Stimulated activated CD8-positive, alpha-beta memory T cell treated with anti-CD3 and anti-CD28 coated beads, Interleukin-4, amount 100 ng/mL, for 48 hours (primary cell): Measurements from ENCODE around the gene PDSS2.
"Not testable (repeated sequence)": the region's sequence is repeated elsewhere in the genome, so short reads cannot be mapped to it uniquely, and the experiment has no call there.

ENCODE experiments used
- DNase-seq: peaks from one replicate; pipeline ENCODE4 v3.0.0-alpha.2; 2020

Gene PDSS2

GRCh38 chr6:107459283-107460082, at the start of gene PDSS2:
Gene PDSS2, minus strand, starts transcription at chr6:107459564. Its CDS starts 279 bp downstream, at chr6:107459285.
- DNase-seq = peak; percentile 99

GRCh38 chr6:107506145-107506544, 46.8 kb upstream of the PDSS2 start:
- no peak for DNase-seq

- no peak for DNase-seq
Measured at GRCh38 chr6:107504270-107505026, 45.1 kb upstream of the PDSS2 start.

GRCh38 chr6:107496892-107497684, 37.7 kb upstream of the PDSS2 start:
- no peak for DNase-seq

- no peak for DNase-seq
Measured at GRCh38 chr6:107495971-107496370, 36.6 kb upstream of the PDSS2 start.

- no peak for DNase-seq
Measured at GRCh38 chr6:107495196-107495643, 35.9 kb upstream of the PDSS2 start.

- no peak for DNase-seq
Measured at GRCh38 chr6:107493158-107494057, 34.0 kb upstream of the PDSS2 start.

GRCh38 chr6:107491760-107492660, 32.6 kb upstream of the PDSS2 start:
- no peak for DNase-seq

- peak; percentile 25 for DNase-seq
Measured at GRCh38 chr6:107491138-107491609, 31.8 kb upstream of the PDSS2 start.

GRCh38 chr6:107490566-107491137, 31.3 kb upstream of the PDSS2 start:
- DNase-seq = no peak

- peak; percentile 57 for DNase-seq
Measured at GRCh38 chr6:107489636-107490565, 30.5 kb upstream of the PDSS2 start, which contains the start of gene SOBP. Gene SOBP, plus strand, starts transcription at chr6:107490117. Its CDS starts 500 bp downstream, at chr6:107490617.

- peak; percentile 41 for DNase-seq
Measured at GRCh38 chr6:107488875-107489635, 29.7 kb upstream of the PDSS2 start.

- DNase-seq = no peak
Measured at GRCh38 chr6:107488174-107488874, 29.0 kb upstream of the PDSS2 start.

GRCh38 chr6:107485157-107485556, 25.8 kb upstream of the PDSS2 start:
- DNase-seq = no peak

GRCh38 chr6:107479089-107479690, 19.8 kb upstream of the PDSS2 start:
- no peak for DNase-seq

- DNase-seq = not testable (repeated sequence)
Measured at GRCh38 chr6:107475826-107476225, 16.5 kb upstream of the PDSS2 start.

GRCh38 chr6:107475360-107475759, 16.0 kb upstream of the PDSS2 start:
- DNase-seq = not testable (repeated sequence)
